GM19452 (cell line): Measurements from ENCODE around the gene NRP2.

ENCODE experiments used
- ATAC-seq: cut with Tn5 transposase; IDR thresholded peaks from one replicate; pipeline ENCODE4 v1.9.1; 2021; ENCODE audit not compliant: unreplicated experiment

Gene NRP2

DNA sequence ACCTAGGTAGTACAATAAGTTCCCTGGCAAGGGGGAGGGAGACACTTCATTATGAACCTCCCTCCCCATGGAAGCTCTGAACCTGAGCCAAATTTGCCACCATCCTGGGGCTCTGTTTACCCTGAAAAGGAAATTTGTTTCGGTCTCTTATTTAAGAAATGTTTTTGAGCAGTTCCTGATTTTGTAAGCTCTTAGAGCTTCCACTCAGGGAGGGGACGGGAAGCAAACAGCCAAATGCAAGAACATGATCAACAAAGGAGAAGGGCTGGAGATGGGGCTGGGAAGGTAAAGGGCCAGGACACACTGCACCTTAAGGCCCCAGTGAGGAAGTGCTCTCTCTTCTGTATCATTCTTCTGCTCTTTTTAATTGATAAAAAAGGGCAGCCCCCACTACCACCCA, 117.9 kb downstream of the NRP2 start:
- ATAC-seq = no peak

- no peak for ATAC-seq
These were observed 118.5 kb downstream of the NRP2 start for GRCh38 chr2:205800773-205801172.

- ATAC-seq = no peak
These were observed 119.8 kb downstream of the NRP2 start for GRCh38 chr2:205802065-205802464.

DNA sequence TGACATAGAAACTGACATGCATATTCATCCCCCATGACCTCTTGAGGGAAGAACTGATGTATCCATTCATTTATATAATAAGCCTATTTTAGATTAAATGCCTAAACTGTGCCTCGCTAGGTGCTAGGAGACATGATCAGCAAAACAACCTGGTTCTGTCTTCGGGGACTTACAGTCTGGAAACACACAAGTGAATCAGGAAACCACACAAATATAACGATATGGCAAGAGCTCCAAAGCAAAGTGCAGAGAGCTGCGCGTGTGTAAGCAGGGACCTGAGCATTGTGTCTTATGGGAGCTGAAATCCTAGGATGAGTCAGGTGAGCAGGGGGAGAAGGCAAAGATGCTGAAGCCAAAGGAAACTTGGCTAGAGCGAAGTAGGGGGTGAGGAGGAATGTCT, 120.6 kb downstream of the NRP2 start:
- no peak for ATAC-seq

DNA sequence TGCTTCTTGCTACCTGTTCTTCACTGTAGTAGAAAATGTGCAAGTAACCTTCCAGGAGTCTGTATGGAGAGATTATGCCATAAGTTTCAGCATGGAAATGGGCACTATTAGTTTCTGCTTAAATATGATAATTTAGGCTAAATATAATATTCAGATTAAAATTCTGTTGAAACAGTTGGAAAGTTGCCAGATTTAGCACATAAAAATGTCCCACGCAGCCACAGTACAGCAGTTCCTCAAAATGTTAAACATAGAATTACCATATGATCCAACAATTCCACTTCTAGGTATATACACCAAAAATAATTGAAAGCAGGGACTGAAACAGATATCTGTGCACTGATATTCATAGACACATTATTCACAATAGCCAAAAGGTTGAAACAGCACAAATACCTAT, 121.2 kb downstream of the NRP2 start:
- no peak for ATAC-seq

DNA sequence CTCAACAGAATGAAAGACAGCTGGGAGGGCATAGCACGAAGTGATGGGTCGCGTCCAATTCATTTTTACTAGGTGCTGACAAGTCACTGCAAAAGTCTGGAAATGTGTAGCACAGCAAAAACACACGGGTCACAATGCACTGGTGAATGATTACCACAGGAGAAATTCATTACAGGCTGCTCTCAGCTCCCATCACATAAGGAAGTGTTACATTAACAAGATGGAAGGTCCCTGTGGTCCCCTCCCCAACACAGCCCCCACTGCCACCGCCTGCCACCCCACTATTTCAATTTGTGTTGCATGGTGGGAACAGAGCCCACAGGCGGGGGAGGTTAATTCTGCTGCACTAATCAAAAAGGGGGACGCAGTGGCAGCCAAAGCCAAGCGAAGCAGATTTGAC, 122.8 kb downstream of the NRP2 start:
- ATAC-seq = no peak

DNA sequence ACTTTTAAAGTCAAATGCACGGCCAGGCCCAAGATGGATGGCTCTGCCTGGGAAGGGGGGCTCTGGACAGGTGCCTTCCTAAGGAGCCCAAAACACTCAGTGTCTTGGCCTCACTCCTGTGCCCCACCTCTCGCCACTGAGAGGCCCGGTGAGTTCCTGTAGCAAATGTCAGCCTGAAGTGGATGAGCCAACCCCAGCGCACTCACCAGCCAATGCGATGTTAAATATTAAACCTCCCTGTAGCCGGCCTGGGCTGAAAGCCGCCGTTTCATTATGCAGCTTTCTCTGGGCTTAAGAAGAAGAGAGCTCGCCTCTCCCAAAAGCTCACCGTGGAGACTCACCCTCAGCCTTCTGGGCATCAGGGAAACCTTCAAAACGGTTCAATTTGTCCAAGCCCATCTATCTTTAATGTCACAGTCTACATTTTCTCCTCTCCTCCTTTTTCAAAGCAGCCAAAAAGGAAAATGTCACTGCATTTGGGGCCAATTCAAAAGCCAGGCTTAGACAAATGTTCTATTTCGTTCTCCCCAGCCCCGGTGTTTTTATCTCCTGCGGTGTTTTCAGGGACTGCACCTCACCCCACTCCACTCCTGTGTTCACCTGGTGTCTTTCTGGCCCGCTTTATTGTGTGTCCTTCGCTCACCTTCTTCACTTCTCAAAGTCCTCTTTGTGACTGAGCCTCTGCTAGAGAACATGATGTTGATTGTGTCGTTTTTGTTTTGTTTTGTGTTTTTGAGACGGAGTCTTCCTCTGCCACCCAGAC, 124.0 kb downstream of the NRP2 start:
- ATAC-seq = no peak

DNA sequence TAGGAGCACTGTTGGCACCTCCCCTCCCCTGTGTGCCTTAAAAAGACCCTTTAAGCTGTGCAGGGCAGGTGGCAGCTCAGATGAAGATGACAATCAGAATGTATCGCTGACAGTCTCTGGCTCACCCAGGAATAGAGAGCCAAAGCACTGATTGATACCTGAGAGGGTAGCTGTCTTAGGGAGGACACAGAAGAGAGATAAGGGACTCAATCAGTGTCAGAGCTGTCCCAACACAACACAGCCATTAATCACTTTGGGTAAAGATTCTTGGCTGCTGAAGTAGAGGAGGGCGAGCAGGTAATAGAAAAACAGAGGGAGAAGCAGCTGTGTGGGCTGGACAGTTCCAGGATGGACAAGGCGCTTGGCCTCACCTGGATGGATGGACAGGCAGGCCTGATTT, 124.9 kb downstream of the NRP2 start:
- no peak for ATAC-seq

DNA sequence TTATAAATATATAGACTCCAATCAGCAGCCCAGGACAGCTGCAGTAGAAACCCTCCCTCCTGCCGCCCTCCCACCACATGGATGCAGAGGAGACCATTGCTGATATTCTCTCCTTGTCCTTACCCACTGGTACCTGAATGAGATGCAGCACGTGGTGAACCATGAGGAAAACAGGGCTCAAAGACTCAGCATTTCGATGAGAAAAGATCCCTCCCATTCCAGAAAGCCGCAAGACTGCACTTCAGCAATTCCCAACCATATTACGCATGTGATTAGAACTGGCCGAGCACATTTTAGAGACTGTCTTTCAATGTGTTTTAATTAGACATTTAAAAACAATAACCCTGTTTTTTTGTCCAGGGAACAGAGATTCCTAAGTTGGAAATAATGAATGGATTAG, 125.5 kb downstream of the NRP2 start:
- ATAC-seq = no peak

- no peak for ATAC-seq
These were observed 126.3 kb downstream of the NRP2 start for GRCh38 chr2:205808486-205809121.

GRCh38 chr2:205811387-205811786, 129.1 kb downstream of the NRP2 start:
- ATAC-seq = no peak

DNA sequence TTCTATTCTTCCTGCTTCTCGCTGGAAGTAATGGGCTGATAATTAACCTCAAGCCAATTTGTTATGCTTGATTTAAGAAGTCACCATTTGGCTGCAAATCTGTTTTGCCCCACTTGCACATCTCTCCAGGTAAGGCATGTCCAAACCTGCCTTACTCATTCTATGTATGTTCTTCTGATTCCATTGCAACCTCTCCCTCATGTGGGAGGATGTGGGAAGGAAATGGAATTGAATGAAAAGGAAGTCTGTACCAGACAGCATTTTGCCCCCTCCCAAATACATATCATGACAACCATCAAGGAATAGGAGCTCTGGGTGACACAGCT, 131.7 kb downstream of the NRP2 start:
- ATAC-seq = no peak

GRCh38 chr2:205815673-205816072, 133.4 kb downstream of the NRP2 start:
- no peak for ATAC-seq

DNA sequence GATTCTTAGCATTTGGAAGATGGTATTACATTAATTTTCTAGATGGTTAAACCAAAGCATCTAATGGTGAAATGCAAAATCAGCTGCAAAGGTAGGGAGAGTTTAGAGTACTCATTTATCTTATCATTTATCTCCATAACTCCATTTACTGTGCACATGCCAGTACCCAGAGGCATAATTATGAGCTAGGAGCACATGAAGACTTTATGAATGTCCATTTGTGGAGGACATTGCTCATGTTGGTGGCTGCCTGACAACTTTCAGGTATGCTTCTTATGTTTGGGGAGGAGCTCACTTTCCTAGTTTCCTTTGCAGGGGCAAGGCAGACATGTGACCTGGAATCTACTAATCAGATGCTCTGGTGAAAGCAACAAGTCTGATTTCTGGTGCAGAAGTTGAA, 134.0 kb downstream of the NRP2 start:
- no peak for ATAC-seq

- ATAC-seq = no peak
These were observed 140.3 kb downstream of the NRP2 start for GRCh38 chr2:205822579-205822978.

DNA sequence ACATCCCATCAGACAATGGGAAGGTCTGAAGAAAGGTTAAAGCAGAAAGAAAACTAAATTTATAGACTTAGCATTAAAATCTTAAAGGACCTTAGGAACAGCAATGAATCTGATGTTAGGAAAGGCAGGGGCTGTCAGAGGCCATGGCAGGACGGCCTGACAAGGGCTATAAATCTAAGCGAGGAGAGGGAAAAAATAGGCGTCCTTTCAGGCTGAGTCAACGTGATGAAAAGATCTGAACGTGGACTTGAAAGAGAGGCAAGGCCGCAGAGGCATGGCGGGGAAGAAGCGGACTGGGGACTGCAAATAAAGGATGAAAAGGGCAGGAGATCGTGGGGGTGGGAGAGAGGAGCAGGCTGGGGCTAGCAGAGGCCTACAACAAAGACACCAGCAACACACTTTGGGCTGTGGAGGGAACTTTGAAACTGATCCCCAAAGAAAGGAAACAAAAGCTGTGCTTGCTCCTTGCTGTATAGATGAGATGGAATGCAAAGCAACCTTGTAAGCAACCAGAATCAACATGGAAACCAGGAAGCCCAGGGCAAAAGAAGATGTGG, 145.6 kb downstream of the NRP2 start:
- no peak for ATAC-seq

DNA sequence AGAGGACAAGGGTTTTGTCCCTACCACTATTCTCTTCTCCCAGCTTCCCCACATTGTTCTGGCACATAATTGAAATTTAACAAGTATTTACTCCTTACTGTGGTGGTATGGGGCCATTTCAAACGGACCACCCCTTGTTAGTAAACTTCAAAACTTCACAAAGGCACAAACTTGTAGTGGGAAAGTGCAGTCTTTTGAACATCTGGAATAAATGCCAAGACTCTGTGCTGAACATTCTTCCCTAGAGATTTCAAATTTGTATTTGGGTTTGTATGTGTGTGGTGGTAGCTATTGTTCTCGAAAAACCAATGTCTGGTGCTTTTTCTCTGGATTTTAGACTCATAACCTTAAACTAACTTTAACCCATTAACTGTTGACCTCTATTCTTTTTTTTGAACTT, 151.6 kb downstream of the NRP2 start:
- no peak for ATAC-seq

DNA sequence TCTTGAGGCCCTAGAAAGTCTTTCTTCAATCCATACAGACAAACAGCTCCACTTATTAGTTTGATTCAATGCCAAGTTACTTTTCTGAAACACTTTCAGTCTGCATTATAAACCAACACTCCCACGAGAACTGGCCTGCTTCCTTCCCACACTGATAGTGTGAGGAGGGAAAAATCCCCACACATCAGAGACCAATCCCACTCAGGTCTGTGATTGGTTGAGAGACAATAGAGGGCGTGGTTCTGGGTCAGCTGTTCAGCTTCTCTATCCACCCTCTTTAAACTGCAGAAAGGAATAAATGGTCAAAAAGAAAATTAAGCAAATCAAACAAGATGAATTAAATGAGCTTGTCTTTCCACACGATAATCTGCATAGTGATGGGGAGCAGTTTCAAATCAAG, 152.5 kb downstream of the NRP2 start:
- ATAC-seq = no peak

DNA sequence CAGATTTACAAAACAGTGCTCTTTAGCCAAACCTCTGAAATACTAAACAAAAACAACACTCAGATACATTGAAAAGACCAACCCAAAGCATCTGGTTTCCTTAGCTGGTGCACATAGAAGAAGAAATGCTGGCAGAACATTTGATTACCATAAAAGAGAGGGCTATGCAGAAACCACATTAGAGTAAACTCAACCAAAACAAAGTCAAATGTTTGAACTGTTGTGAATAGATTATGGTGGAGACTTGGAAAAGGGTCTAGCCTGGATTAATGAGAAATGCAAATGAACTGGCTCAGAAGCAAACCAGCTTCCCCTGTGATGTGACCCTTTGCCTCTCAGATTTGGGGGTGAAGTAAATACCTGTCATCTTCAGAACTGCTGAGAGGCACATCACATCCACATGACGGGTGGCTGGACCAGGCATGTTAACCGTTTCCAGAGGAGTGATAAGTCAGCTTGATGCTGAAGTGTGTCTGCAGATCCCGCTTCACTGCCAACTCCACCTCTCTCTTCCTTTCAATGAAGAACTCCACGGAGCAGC, 153.0 kb downstream of the NRP2 start:
- no peak for ATAC-seq

DNA sequence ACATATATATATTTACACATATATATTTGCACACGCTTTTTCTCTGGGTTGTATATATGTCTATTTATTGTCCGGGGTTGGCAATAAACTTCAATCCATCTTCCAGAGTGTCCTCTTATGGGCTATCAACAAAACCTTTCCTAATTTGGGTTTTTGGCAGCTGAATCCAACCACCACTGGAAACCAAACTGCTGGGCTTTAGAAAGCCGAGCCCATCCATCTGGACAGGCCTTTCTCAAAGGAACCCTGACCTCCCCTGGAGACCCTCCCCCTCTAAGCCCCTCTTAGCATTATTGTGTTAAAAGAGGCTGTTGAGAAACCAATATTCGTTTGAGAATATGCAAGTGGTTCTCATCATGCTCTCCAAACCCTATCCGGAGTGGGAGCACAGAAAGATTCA, 153.6 kb downstream of the NRP2 start:
- no peak for ATAC-seq

DNA sequence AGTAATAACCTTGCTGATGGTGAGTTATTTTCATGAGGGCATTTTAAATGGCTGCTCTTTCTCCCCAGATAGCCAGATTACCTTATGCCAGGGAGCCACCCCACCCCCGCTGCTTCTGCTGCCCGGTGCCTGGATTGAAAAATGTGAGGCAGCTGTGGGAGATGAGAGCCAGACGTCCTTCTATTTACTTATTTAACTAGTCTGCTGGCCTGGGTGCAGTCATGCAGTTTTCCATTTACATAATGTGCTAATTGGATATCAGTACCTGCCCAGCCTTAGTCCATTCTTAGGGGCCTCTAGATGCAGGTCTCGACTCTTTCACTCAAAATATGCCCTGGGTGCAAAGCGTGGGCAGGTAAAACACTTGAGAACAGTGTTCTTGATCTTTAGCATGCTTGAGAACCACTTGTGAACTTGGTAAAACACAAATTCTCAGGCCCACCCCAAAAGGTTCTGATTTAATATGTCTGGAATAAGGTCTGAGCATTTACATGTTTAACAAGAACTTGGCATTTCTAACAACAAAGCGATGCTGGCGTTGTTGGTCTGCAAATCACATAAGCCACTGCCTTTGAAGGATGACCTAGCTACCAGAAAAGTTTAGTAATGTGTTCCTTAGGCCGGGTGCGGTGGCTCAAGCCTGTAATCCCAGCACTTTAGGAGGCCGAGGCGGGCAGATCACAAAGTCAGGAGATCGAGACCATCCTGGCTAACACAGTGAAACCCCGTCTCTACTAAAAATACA, 154.3 kb downstream of the NRP2 start:
- ATAC-seq = no peak

GRCh38 chr2:205837663-205838062, 155.4 kb downstream of the NRP2 start:
- ATAC-seq = no peak
